SK-N-SH (cell line): Measurements from ENCODE around the gene SMIM20.

ENCODE experiments used
- ELF1 ChIP-seq: IDR thresholded peaks from 2 replicates; pipeline ENCODE4 v1.4.0; 2012
- EP300 ChIP-seq, 2 experiments: IDR thresholded peaks; 2 replicates each; pipeline versions ENCODE4 v1.4.0 to v1.6.1; 2012; ENCODE audit warnings: borderline replicate concordance in 1 of 2, low read depth in 1 of 2, low read length in 1 of 2
- EZH2phosphoT487 ChIP-seq: fragments of 200-600 bp; sonication (generic); IDR thresholded peaks from 2 replicates; pipeline ENCODE4 v1.6.1; 2017; ENCODE audit warnings: low read depth, mixed run types, mild to moderate bottlenecking, antibody characterized with exemption, moderate library complexity, borderline replicate concordance
- POLR2AphosphoS5 ChIP-seq: IDR thresholded peaks from 2 replicates; pipeline ENCODE4 v1.6.1; 2012; ENCODE audit warnings: low read depth, low read length
- TEAD4 ChIP-seq: IDR thresholded peaks from 2 replicates; pipeline ENCODE4 v1.4.0; 2012; ENCODE audit warnings: mild to moderate bottlenecking, borderline replicate concordance; ENCODE audit not compliant: insufficient read depth
- TF ChIP-seq, protein P1 (sequence below): fragments of 200-600 bp; sonication (generic); IDR thresholded peaks from 2 replicates; pipeline ENCODE4 v1.6.1; 2017; ENCODE audit warnings: antibody characterized with exemption, mild to moderate bottlenecking, moderate library complexity
- TF ChIP-seq, protein P2 (sequence below): IDR thresholded peaks from 2 replicates; pipeline ENCODE4 v1.6.1; 2012; ENCODE audit warnings: mild to moderate bottlenecking, low read depth, low read length, moderate library complexity
- TF ChIP-seq, protein P3 (sequence below): IDR thresholded peaks from 2 replicates; pipeline ENCODE4 v1.4.0; 2012; ENCODE audit warnings: low read depth, borderline replicate concordance

DNA sequence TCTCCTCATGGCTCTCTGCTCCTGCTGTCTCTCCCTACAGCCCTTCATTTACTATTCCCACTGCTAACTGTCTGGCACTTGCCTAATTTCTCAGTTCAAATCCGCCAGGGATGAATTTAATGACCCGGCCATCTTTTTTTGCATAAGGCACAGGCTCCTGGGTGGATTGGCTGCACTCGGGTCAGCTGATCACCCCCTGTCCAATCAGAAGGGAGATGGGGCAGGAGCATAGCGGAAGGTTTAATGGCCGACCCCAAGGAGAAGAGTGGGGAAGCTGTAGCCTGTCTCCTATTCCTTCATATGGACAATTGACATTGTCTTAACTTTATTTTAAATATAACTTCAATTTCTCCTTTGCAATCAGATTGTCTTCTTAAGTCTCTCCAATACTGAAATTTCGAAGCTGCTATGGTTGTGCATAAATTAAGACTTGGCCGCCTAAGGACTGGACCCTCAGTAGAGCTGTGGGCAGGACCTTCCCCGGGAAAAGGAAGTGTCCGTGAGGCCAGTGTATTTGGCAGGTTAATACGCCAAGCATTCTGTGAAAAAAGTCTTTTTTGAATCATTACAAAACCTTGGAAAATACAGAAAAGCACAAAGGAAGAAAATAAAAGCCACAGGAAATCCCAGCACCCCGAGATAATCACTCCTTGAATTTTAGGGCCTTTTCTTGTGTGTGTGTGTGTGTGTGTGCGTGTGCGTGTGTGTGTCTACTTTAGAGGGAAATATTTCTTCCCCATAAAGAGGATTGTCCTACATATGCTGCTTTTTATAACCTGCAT is 55.5 kb downstream of the SMIM20 start:
- TF ChIP-seq EP300 (IDR thresholded peaks at IDR 0.05; ENCODE audit: borderline replicate concordance in 1 of 2, low read depth in 1 of 2, low read length in 1 of 2): no peak
- TF ChIP-seq ELF1: no peak
- TF ChIP-seq TEAD4: no peak
- TF ChIP-seq EZH2phosphoT487: no peak
- TF ChIP-seq, protein P1, sequence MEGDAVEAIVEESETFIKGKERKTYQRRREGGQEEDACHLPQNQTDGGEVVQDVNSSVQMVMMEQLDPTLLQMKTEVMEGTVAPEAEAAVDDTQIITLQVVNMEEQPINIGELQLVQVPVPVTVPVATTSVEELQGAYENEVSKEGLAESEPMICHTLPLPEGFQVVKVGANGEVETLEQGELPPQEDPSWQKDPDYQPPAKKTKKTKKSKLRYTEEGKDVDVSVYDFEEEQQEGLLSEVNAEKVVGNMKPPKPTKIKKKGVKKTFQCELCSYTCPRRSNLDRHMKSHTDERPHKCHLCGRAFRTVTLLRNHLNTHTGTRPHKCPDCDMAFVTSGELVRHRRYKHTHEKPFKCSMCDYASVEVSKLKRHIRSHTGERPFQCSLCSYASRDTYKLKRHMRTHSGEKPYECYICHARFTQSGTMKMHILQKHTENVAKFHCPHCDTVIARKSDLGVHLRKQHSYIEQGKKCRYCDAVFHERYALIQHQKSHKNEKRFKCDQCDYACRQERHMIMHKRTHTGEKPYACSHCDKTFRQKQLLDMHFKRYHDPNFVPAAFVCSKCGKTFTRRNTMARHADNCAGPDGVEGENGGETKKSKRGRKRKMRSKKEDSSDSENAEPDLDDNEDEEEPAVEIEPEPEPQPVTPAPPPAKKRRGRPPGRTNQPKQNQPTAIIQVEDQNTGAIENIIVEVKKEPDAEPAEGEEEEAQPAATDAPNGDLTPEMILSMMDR: no peak
- no peak for TF ChIP-seq POLR2AphosphoS5
- TF ChIP-seq, protein P2, sequence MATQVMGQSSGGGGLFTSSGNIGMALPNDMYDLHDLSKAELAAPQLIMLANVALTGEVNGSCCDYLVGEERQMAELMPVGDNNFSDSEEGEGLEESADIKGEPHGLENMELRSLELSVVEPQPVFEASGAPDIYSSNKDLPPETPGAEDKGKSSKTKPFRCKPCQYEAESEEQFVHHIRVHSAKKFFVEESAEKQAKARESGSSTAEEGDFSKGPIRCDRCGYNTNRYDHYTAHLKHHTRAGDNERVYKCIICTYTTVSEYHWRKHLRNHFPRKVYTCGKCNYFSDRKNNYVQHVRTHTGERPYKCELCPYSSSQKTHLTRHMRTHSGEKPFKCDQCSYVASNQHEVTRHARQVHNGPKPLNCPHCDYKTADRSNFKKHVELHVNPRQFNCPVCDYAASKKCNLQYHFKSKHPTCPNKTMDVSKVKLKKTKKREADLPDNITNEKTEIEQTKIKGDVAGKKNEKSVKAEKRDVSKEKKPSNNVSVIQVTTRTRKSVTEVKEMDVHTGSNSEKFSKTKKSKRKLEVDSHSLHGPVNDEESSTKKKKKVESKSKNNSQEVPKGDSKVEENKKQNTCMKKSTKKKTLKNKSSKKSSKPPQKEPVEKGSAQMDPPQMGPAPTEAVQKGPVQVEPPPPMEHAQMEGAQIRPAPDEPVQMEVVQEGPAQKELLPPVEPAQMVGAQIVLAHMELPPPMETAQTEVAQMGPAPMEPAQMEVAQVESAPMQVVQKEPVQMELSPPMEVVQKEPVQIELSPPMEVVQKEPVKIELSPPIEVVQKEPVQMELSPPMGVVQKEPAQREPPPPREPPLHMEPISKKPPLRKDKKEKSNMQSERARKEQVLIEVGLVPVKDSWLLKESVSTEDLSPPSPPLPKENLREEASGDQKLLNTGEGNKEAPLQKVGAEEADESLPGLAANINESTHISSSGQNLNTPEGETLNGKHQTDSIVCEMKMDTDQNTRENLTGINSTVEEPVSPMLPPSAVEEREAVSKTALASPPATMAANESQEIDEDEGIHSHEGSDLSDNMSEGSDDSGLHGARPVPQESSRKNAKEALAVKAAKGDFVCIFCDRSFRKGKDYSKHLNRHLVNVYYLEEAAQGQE: no peak
- TF ChIP-seq, protein P3, sequence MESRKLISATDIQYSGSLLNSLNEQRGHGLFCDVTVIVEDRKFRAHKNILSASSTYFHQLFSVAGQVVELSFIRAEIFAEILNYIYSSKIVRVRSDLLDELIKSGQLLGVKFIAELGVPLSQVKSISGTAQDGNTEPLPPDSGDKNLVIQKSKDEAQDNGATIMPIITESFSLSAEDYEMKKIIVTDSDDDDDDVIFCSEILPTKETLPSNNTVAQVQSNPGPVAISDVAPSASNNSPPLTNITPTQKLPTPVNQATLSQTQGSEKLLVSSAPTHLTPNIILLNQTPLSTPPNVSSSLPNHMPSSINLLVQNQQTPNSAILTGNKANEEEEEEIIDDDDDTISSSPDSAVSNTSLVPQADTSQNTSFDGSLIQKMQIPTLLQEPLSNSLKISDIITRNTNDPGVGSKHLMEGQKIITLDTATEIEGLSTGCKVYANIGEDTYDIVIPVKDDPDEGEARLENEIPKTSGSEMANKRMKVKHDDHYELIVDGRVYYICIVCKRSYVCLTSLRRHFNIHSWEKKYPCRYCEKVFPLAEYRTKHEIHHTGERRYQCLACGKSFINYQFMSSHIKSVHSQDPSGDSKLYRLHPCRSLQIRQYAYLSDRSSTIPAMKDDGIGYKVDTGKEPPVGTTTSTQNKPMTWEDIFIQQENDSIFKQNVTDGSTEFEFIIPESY: no peak
